ENCODE measurements around the gene ISG15. TPM values are rescaled to one million over a fixed set of nuclear protein-coding genes. Genes with fewer than 3 reads are reported as not detected.
"Not testable (repeated sequence)": the region's sequence is repeated elsewhere in the genome, so short reads cannot be mapped to it uniquely, and the experiment has no call there.

ISG15 gene
- total RNA-seq, 1 experiment from 2014 or later = 98.4 TPM

- Histone ChIP-seq H3K9me3 (no peaks in the 10 kb centered on the region), H3K27me3 (no peaks in the 10 kb centered on the region), H3K4me3 (no peak overlapping the region; the same call in 1 of the 2 replicates), H3K36me3 (no peaks in the 10 kb centered on the region)
- peak; percentile 41 for DNase-seq
Observed at GRCh38 chr1:983798-984475, 29.4 kb upstream of the ISG15 start.

- no peak overlapping the region; the same call in 1 of the 2 replicates for H3K4me3 ChIP-seq
- H3K9me3 ChIP-seq = no peaks in the 10 kb centered on the region
- H3K27me3 ChIP-seq = no peaks in the 10 kb centered on the region
- no peaks in the 10 kb centered on the region for H3K36me3 ChIP-seq
- no peak for DNase-seq
Observed at GRCh38 chr1:984476-984814, 28.9 kb upstream of the ISG15 start.

GRCh38 chr1:985126-985525 lies 28.2 kb upstream of the ISG15 start:
- DNase-seq = no peak
- Histone ChIP-seq H3K4me3 (no peak overlapping the region), H3K27me3 (no peaks in the 10 kb centered on the region), H3K36me3 (no peaks in the 10 kb centered on the region), H3K9me3 (no peaks in the 10 kb centered on the region)

- DNase-seq = peak; percentile 34
- H3K27me3 ChIP-seq, H3K36me3 ChIP-seq, H3K9me3 ChIP-seq, H3K4me3 ChIP-seq: not testable (repeated sequence)
Observed at GRCh38 chr1:988061-988460, 25.2 kb upstream of the ISG15 start.

- H3K4me3 ChIP-seq, H3K36me3 ChIP-seq, DNase-seq, H3K27me3 ChIP-seq, H3K9me3 ChIP-seq: not testable (repeated sequence)
Observed at GRCh38 chr1:991275-991674, 22.0 kb upstream of the ISG15 start.

GRCh38 chr1:991895-992294 lies 21.4 kb upstream of the ISG15 start:
- Histone ChIP-seq H3K27me3 (no peaks in the 10 kb centered on the region), H3K4me3 (no peak overlapping the region), H3K36me3 (no peaks in the 10 kb centered on the region), H3K9me3 (no peaks in the 10 kb centered on the region)
- DNase-seq = no peak

- no peaks in the 10 kb centered on the region for H3K36me3 ChIP-seq
- H3K27me3 ChIP-seq = no peaks in the 10 kb centered on the region
- DNase-seq = no peak
- no peaks in the 10 kb centered on the region for H3K9me3 ChIP-seq
- no peak overlapping the region for H3K4me3 ChIP-seq
Observed at GRCh38 chr1:992362-992761, 20.9 kb upstream of the ISG15 start.

GRCh38 chr1:993379-993995 lies 19.8 kb upstream of the ISG15 start:
- DNase-seq = no peak
- Histone ChIP-seq H3K27me3 (no peaks in the 10 kb centered on the region), H3K9me3 (no peaks in the 10 kb centered on the region), H3K36me3 (no peaks in the 10 kb centered on the region), H3K4me3 (no peak overlapping the region)

- DNase-seq, H3K36me3 ChIP-seq, H3K9me3 ChIP-seq: not testable (repeated sequence)
Observed at GRCh38 chr1:994546-994945, 18.8 kb upstream of the ISG15 start.

GRCh38 chr1:995665-996633 lies 17.3 kb upstream of the ISG15 start:
- no peak overlapping the region for H3K4me3 ChIP-seq
- H3K9me3 ChIP-seq = no peaks in the 10 kb centered on the region
- no peaks in the 10 kb centered on the region for H3K27me3 ChIP-seq
- no peaks in the 10 kb centered on the region for H3K36me3 ChIP-seq
- DNase-seq = no peak

More at GRCh38 chr1:994546-994945, 18.8 kb upstream of the ISG15 start:
- not testable (repeated sequence) for H3K4me3 ChIP-seq, H3K27me3 ChIP-seq

GRCh38 chr1:996851-997712 lies 16.2 kb upstream of the ISG15 start:
- Histone ChIP-seq H3K27me3 (no peaks in the 10 kb centered on the region), H3K4me3 (no peak overlapping the region), H3K36me3 (no peaks in the 10 kb centered on the region), H3K9me3 (no peaks in the 10 kb centered on the region)
- DNase-seq = no peak

- no peak overlapping the region for H3K4me3 ChIP-seq
- DNase-seq = no peak
- H3K9me3 ChIP-seq = no peaks in the 10 kb centered on the region
- no peaks in the 10 kb centered on the region for H3K27me3 ChIP-seq
- H3K36me3 ChIP-seq = no peaks in the 10 kb centered on the region
Observed at GRCh38 chr1:997713-997992, 15.6 kb upstream of the ISG15 start.

- H3K27me3 ChIP-seq = no peaks in the 10 kb centered on the region
- H3K36me3 ChIP-seq = no peaks in the 10 kb centered on the region
- no peak for DNase-seq
- H3K9me3 ChIP-seq = no peaks in the 10 kb centered on the region
- H3K4me3 ChIP-seq = no peak overlapping the region
Observed at GRCh38 chr1:997993-998744, 15.1 kb upstream of the ISG15 start.

GRCh38 chr1:998745-998994 lies 14.6 kb upstream of the ISG15 start:
- Histone ChIP-seq H3K27me3 (no peaks in the 10 kb centered on the region), H3K4me3 (peak overlapping the region; percentile 84), H3K36me3 (no peaks in the 10 kb centered on the region), H3K9me3 (no peaks in the 10 kb centered on the region)
- DNase-seq = no peak

- Histone ChIP-seq H3K9me3 (no peaks in the 10 kb centered on the region), H3K27me3 (no peaks in the 10 kb centered on the region), H3K4me3 (peak overlapping the region; percentile 84), H3K36me3 (no peaks in the 10 kb centered on the region)
- DNase-seq = peak; percentile 43
Observed at GRCh38 chr1:998995-999724, 14.1 kb upstream of the ISG15 start.

Measured in MG63 (cell line).